Measurements from ENCODE around the gene FOSB.

DNA sequence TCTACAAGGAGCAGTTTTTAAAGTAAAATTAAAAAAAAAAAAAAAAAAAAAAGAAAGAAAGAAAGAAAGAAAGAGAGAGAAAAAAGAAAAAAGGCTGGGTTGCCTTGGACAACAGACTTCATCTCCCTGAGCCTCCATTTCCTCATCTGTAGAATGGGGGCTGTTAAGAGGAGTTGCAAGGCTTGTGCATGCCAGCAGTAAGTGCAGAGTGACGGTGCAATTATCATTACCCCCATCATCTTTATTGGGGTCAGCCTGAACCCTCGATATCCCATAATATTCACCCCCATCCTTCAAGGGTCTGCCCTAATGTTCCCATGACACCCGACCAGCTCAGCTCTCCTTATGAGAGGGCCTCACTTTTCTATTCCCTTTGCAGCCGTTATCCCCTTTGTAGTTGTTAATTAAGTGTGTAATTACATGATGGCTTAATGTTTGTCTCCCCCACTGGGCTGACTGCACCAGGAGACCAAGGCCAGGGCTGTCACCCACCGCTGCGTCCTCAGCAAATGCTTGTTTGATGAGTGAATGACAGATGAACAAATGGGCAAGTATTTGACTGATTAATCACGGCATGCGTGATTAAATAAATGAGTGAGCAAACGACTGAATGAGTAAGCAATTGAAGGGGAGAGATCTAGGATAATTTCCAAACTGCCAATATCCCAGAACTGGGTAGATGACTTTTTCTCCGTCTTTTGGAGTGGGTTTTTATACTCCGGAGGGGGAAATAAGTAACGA is 10.1 kb downstream of the FOSB start:
- TF ChIP-seq, protein P1, sequence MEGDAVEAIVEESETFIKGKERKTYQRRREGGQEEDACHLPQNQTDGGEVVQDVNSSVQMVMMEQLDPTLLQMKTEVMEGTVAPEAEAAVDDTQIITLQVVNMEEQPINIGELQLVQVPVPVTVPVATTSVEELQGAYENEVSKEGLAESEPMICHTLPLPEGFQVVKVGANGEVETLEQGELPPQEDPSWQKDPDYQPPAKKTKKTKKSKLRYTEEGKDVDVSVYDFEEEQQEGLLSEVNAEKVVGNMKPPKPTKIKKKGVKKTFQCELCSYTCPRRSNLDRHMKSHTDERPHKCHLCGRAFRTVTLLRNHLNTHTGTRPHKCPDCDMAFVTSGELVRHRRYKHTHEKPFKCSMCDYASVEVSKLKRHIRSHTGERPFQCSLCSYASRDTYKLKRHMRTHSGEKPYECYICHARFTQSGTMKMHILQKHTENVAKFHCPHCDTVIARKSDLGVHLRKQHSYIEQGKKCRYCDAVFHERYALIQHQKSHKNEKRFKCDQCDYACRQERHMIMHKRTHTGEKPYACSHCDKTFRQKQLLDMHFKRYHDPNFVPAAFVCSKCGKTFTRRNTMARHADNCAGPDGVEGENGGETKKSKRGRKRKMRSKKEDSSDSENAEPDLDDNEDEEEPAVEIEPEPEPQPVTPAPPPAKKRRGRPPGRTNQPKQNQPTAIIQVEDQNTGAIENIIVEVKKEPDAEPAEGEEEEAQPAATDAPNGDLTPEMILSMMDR (IDR thresholded peaks at IDR 0.05): no peak
- TF ChIP-seq POLR2A (IDR thresholded peaks at IDR 0.05): no peak

All from Peyer's patch (tissue), 4 donors.